ENCODE data around the gene ZNF613.
A peak's percentile ranks its signal among the peaks of the same experiment; 100 is the strongest.
"Not testable (repeated sequence)": the region's sequence is repeated elsewhere in the genome, so short reads cannot be mapped to it uniquely, and the experiment has no call there.

The ZNF613 gene

DNA sequence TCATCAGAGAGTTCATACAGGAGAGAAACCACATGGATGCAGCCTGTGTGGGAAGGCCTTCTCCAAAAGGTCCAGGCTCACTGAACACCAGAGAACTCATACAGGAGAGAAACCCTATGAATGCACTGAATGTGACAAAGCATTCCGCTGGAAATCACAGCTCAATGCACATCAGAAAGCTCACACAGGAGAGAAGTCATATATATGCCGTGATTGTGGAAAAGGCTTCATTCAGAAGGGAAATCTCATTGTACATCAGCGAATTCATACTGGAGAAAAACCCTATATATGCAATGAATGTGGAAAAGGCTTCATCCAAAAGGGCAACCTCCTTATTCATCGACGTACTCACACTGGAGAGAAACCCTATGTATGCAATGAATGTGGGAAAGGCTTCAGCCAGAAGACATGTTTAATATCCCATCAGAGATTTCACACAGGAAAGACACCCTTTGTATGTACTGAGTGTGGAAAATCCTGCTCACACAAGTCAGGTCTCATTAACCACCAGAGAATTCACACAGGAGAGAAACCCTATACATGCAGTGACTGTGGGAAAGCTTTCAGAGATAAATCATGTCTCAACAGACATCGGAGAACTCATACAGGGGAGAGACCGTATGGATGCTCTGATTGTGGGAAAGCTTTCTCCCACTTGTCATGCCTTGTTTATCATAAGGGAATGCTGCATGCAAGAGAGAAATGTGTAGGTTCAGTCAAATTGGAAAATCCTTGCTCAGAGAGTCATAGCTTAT lies 17.7 kb downstream of the ZNF613 start:
- FAIRE-seq, result no peak

DNA sequence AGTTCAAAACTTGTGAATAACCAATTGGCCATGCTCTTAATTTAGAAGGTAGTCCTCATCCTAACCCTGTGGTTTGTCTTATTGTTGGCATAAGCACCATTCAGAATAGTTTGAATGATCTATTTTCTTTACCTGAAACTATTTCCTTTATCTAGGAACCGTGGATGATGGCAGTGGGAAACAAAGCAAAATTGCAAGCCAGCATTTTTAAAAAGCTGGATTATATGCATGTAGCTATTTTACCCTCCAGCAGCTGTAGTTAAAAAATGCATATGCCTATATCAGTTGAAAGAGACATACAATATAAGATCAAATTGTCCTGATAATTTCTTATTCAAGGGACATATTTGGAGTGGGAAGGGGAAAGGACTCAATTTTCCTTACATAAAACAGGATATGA lies 19.3 kb downstream of the ZNF613 start:
- no peak for FAIRE-seq

DNA sequence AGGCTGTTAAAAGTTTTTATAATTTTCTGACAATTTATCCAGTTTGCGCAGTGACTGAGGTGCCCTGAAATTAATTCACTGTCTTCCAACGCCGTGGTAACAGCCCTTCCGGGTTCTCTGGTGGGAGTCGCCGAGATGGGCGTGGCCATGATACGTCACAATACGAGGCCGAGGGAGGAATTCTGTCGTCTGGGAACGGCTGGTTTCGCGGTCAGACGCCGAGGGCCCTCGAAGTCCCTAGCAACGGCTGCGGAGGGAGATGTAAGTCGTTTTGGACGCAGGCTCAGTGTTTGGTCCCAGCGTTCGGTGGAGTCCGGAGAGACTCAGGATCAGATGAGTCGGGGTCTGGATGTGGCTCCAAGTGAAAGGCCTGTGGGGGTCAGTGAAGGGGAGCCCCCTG lies 21.7 kb downstream of the ZNF613 start:
- no peak for FAIRE-seq

DNA sequence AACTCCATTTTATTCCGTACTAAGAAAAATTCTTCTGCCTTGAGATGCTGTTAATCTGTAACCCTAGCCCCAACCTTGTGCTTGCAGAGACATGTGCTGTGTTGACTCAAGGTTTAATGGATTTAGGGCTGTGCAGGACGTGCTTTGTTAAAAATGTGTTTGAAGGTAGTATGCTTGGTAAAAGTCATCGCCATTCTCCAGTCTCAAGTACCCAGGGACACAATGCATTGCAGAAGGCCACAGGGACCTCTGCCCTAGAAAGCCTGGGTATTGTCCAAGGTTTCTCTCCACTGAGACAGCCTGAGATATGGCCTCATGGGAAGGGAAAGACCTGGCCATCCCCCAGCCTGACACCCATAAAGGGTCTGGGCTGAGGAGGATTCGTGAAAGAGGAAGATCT lies 30.6 kb downstream of the ZNF613 start:
- not testable (repeated sequence) for FAIRE-seq

DNA sequence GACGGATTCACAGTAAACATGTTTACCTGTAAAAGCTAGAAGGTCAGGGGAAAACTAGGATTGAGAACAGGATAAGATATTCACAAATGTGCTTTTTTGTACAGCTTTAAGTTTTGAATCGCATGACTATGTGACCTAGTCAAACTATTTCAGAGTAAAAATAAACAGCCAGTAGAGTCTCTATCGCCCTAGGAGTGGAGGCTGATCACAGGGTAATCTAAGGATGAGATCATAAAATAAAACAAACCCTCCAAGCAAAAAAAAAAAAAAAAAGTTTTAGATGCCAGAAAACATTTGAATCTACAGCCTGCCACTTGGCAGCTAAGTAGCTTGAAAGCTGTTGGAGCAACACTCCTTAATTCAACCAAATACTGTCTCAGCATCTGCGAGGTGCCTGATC lies 32.5 kb downstream of the ZNF613 start:
- FAIRE-seq, result no peak

DNA sequence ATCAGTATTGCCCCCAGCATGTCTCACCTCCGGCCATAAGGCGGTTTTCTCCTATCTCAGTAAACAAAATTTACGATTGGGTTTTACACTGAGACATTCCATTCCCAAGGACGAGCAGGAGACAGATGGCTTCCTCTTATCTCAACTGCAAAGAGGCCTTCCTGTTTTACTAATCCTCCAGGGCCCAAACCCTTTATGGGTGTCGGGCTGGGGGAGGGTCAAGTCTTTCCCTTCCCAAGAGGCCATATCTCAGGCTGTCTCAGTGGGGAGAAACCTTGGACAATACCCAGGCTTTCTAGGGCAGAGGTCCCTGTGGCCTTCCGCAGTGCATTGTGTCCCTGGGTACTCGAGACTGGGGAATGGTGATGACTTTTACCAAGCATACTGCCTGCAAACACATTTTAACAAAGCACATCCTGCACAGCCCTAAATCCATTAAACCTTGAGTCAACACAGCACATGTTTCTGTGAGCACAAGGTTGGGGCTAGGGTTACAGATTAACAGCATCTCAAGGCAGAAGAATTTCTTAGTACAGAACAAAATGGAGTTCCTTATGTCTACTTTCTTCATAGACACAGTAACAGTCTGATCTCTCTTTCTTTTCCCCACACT lies 33.5 kb downstream of the ZNF613 start:
- FAIRE-seq, result not testable (repeated sequence)

DNA sequence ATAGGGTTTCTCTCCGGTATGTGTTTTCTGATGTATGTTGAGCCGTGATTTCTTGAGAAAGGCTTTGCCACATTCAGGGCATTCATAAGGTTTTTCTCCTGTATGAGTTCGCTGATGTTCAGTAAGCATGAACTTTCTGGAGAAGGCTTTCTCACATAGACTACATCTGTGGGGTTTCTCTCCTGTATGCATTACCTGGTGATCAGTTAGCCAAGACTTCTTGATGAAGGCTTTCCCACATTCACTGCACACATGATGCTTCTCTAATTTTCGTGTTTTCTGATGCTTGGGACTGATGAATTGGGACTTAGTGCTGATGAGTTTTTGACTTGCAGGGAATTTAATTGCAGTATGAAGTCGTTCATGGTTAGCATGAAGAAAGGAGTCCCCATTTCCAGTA lies 38.3 kb downstream of the ZNF613 start:
- no peak for FAIRE-seq

DNA sequence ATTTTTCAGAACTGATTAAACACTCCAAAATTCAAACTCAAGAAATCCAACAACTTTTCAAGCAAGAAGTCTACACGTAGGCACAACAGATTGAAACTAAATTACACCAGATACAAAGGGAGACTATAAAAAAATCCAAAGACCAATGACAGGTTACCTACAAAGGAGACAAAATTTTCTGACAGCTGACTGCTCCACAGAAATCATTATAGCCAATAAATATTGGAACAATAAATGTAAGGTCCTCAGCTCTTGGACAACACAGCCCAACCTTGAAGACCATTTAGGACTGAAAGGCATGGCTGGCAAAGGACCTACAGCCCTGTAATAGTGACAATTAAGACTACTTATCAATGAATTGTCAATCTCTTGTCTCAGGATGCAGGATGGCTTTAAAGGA lies 43.4 kb downstream of the ZNF613 start:
- FAIRE-seq, result no peak

DNA sequence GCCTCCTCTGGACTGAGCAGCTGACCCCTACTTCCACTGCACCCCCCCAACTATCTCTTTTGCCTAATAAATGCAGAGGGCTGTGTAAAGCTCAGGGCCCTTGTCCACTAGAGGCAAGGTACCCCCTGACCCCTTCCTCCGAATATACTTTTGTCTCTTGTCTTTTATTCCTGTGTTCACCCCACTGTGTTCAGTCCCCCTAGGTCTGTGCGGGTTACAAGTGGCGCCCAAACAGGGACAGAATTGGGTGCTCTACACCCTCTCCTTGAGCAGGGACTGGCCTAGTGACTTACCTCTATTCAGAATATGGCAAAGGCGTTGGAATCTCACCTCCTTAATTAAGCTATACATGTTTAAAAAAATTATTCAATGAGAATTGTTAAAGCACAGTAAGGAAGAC lies 44.4 kb downstream of the ZNF613 start:
- no peak for FAIRE-seq

DNA sequence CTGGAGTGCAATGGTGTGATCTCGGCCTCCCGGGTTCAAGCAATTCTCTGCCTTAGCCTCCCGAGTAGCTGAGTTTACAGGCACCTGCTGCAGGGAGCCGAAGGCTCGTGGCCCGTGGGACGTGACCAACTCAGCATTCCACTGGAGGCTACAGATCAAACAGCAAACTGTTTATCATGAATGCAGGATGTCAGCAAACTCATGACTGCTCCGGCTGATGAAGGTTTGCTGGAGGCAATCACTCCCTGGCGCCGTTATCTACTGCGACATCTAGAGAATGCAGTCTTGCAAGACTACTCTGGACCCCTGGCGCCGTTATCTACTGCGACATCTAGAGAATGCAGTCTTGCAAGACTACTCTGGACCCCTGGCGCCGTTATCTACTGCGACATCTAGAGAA lies 48.5 kb downstream of the ZNF613 start:
- FAIRE-seq, result not testable (repeated sequence)

DNA sequence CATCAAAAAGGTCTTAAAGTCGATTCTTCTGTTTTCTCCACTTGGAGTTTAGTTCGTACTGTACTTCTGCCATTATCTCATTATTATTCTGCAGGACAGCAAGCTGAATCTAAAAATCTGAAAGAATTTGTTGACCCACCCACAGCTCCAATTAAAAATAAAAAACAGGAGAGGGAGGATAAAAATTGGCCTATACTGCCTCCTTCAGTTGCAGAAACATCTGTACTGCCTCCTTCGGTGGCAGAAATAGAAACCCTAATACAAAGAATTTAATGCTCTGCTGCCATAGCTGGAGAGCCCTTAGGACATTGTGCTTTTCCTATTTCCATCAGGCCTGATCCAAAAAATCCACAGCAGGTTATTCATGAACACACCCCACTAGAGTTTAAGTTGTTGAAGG lies 49.6 kb downstream of the ZNF613 start:
- no peak for FAIRE-seq

DNA sequence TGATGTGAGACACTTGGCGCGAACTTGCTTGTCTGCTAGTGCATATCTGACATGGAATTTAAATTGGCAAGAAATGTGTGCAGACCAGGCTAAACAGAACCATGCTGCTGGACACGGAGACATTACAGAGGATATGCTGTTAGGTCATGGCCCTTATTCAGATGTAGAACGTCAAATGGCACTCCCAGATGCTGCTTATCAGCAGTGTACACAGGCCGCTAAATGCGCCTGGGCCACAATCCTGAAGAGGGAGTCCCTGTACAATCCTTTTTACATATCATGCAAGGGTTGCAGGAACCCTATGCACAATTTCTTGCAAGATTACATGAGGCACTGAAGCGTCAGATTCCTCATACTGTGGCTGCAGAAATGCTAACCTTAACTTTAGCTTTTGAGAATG lies 50.1 kb downstream of the ZNF613 start:
- FAIRE-seq, result no peak

DNA sequence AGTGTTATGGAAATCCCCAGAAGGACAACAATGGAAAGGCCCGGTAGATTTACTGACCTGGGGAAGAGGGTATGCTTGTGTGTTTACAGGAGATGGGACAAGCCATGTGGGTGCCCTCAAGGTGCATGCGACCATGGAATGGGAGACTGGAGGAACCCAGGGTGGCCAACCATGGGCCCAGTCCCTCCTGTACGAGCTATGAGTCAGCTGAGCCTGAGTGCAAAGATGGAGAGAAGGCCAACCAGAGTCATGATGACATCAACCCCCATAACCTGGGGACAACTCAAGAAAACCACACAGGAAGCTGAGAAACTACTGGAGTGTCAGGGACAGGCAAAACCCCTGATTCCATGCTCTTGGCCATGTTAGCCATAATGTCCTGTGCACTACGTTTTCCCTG lies 51.6 kb downstream of the ZNF613 start:
- no peak for FAIRE-seq

DNA sequence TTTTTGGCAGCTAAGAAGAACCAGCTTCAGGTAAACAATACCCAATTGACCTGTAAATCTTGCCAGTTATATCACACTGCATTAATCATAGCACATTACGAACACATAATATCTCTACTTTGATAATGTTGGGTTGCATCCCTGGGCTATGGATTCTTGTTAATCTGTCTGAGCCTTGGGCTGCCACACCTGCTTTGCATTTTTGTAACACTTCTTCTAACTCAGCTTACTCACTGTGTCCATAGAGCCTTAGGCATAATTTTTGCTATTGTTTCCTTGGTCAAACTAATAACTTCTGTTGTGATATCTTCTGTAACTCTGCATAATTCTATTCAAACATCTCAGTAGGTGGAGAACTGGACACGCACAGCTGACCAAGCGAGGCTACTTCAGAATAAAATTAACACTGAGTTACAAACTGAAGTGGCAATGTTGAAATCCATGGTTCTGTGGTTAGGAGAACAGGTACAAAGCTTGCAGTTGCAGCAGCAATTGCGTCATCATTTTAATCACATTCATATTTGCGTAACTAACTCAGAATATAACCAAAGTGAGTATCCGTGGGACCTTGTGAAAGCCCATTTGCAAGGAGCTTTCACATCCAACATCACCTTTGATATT lies 53.0 kb downstream of the ZNF613 start:
- no peak for FAIRE-seq

DNA sequence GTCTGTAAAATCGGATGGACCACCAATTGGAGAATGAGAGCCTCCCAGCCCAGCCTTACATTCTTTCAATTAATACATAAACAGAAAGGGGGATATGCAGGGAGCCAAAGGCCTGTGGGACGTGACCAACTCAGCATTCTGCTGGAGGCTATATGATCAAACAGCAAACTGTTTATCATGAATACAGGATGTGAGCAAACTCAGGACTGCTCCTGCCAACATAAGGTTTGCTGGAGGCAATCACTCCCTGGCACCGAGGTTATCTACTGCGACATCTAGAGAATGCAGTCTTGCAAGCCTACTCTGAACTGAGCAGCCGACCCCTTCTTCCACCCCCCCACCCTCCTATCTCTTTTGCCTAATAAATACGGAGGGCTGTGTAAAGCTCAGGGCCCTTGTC lies 53.7 kb downstream of the ZNF613 start:
- not testable (repeated sequence) for FAIRE-seq

DNA sequence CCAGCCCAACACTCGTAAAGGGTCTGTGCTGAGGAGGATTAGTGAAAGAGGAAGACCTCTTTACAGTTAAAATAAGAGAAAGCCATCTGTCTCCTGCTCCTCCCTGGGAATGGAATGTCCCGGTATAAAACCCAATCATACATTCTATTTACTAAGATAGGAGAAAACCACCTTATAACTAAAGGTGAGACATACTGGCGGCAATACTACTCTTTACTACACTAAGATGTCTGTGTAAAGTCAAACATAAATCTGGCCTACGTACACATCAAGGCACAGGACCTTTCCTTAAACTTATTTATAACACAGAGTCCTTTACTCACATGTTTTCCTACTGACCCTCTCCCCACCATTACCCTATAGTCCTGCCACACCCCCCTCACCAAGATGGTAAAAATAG lies 56.1 kb downstream of the ZNF613 start:
- no peak for FAIRE-seq

DNA sequence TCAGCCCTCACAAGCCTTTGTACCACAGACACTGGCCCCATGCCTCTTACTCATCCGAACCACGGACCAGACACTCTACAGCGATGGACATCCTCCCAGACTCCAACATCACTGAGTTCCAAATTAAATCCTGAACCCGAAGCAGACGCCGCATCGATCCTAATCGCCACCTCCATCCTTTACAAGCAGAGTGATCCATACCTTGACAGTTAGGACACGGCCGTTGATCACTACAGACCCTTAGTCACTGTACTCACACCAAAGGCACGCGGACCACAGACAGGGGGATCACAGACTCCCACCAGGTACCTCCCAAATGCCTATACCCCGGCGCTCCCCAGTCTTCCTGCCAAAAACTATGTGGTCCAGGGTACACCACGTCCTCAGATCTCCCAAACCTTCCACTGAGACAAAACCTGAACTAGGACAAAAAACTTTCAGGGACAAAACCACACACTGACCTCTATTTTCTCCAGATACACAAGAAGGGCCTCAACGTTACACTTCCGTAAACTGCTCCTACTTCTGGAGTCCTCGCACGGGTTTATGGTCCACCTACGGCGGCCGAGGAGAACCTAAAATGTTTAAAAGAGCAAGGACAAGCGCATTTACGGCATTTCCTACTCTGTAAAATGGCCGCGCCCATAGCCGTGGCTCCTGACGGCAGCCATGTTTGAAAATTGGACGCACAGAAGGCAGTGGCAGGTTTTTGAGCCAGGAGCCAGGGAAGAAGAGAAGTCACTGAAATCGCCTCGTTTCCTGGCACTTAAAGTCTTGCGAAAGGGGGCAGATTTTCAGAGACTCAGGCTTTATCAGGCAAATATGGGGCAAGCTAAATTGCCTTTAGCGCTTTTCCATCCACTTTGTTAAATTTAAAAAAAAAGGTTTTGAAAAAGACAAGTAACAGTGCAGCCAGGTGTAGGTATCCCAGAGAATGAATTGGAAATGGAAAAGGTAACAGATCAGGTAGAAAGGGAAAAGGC lies 59.3 kb downstream of the ZNF613 start, which contains the start of gene ZNF350:
ZNF350 (minus strand) TSS at position 532 of the 983 bp plus-strand sequence. CDS start 12,480 bp downstream, outside the sequence.
- FAIRE-seq, result peak; percentile 96

DNA sequence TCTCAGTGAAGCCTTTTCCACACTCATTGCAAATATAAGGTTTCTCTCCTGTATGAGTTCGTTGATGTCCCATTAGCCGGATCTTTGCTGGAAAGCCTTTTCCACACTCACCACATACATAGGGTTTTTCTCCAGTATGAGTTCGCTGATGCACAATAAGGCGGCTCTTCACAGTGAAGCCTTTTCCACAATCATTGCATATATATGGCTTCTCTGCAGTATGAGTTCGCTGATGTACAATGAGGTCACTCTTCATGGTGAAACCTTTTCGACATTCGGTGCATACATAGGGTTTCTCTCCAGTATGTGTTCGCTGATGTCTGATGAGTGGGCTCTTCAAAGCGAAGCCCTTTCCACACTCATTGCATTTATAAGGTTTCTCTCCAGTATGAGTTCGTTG lies 66.2 kb downstream of the ZNF613 start:
- FAIRE-seq, result no peak

DNA sequence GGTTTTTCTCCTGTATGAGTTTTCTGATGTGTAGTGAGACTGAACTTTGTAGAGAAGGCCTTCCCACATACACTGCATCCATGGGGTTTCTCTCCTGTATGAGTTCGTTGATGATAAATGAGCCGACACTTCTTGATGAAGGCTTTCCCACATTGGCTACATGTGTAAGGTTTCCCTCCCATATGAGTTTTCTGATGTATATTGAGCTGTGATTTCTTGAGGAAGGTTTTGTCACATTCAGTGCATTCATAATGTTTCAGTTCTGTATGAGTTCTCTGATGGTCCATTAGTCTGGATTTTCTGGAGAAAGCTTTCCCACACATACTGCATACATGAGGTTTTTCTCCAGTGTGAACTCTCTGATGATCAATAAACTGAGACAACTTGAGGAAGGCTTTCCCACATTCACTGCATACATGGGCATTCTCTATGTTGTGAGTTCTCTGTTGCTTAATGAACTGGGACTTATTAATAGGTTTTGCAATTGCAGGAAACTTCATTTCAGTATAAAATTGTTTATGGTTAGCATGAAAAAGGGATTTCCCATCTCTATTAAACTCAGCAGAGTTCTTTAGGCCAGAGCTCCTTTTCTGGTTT lies 66.9 kb downstream of the ZNF613 start:
- FAIRE-seq, result no peak

All from endometrium (tissue), 2 donors.